GM21526 (cell line): Measurements from ENCODE around the gene LINC00305.

Experiments
- ATAC-seq: cut with Tn5 transposase; IDR thresholded peaks from one replicate; pipeline ENCODE4 v1.9.1; 2021; ENCODE audit warnings: moderate library complexity; ENCODE audit not compliant: unreplicated experiment, low FRiP score

Gene LINC00305

GRCh38 chr18:64148988-64149387 lies at the start of gene LINC00305:
Gene LINC00305, minus strand, starts transcription at chr18:64149088.
- ATAC-seq: no peak

GRCh38 chr18:64191069-64191468 lies 42.2 kb upstream of the LINC00305 start:
- no peak for ATAC-seq

- no peak for ATAC-seq
Measured at GRCh38 chr18:64185987-64186386, 37.1 kb upstream of the LINC00305 start.

- no peak for ATAC-seq
Measured at GRCh38 chr18:64183665-64184064, 34.8 kb upstream of the LINC00305 start.

GRCh38 chr18:64180617-64181016 lies 31.7 kb upstream of the LINC00305 start:
- no peak for ATAC-seq

- no peak for ATAC-seq
Measured at GRCh38 chr18:64180171-64180570, 31.3 kb upstream of the LINC00305 start.

- no peak for ATAC-seq
Measured at GRCh38 chr18:64179556-64180080, 30.7 kb upstream of the LINC00305 start.

GRCh38 chr18:64178860-64179259 lies 30.0 kb upstream of the LINC00305 start:
- no peak for ATAC-seq

- no peak for ATAC-seq
Measured at GRCh38 chr18:64175432-64175831, 26.5 kb upstream of the LINC00305 start.

- no peak for ATAC-seq
Measured at GRCh38 chr18:64171576-64171975, 22.7 kb upstream of the LINC00305 start.

- no peak for ATAC-seq
Measured at GRCh38 chr18:64167408-64167925, 18.6 kb upstream of the LINC00305 start.

GRCh38 chr18:64165906-64166305 lies 17.0 kb upstream of the LINC00305 start:
- ATAC-seq: no peak

GRCh38 chr18:64164883-64165282 lies 16.0 kb upstream of the LINC00305 start:
- no peak for ATAC-seq

GRCh38 chr18:64149916-64150438 lies 1.1 kb upstream of the LINC00305 start:
- ATAC-seq: no peak

- ATAC-seq: no peak
Measured at GRCh38 chr18:64142904-64143303, 6.0 kb downstream of the LINC00305 start.

- ATAC-seq: no peak
Measured at GRCh38 chr18:64137914-64138313, 11.0 kb downstream of the LINC00305 start.

GRCh38 chr18:64134044-64134747 lies 14.7 kb downstream of the LINC00305 start:
- ATAC-seq: no peak

GRCh38 chr18:64132871-64133270 lies 16.0 kb downstream of the LINC00305 start:
- no peak for ATAC-seq

- no peak for ATAC-seq
Measured at GRCh38 chr18:64131314-64131713, 17.6 kb downstream of the LINC00305 start.

GRCh38 chr18:64127172-64127571 lies 21.7 kb downstream of the LINC00305 start:
- no peak for ATAC-seq

GRCh38 chr18:64119916-64120315 lies 29.0 kb downstream of the LINC00305 start:
- ATAC-seq: no peak

GRCh38 chr18:64118406-64118805 lies 30.5 kb downstream of the LINC00305 start:
- no peak for ATAC-seq
